ENCODE data around the gene IL17RA.

GRCh38 chr22:17086788-17087497 lies 2.1 kb downstream of the IL17RA start:
- TF ChIP-seq CTCF (IDR thresholded peaks at IDR 0.05) (no peak), POLR2A (IDR thresholded peaks at IDR 0.05) (no peak), EP300 (IDR thresholded peaks at IDR 0.05) (no peak)

Data from tibial nerve (tissue), 4 donors.